HepG2 (cell line): Measurements from ENCODE around the gene ZSCAN1. TPM values are rescaled to one million over a fixed set of nuclear protein-coding genes. Genes with fewer than 3 reads are reported as not detected.

Experiments used
- ATF1 ChIP-seq: IDR thresholded peaks from 2 replicates; pipeline ENCODE4 v1.6.1; 2016; ENCODE audit warnings: mild to moderate bottlenecking, control low read depth
- BRF2 ChIP-seq: sonication (generic); formaldehyde crosslinking; IDR thresholded peaks from 2 replicates; pipeline ENCODE4 v1.8.1; 2022; ENCODE audit warnings: mild to moderate bottlenecking, missing genetic modification reagents
- CREB1 ChIP-seq, 2 experiments: fragments of 450-650 bp in 1 of 2; IDR thresholded peaks; 2 replicates each; pipeline ENCODE4 v1.6.1; 2016 to 2017; ENCODE audit warnings: control low read depth in 1 of 2, mild to moderate bottlenecking in 1 of 2, missing compliant biosample characterization in 1 of 2, missing genetic modification characterization in 1 of 2
- HBP1 ChIP-seq: IDR thresholded peaks from 2 replicates; pipeline ENCODE4 v1.6.1; 2016; ENCODE audit warnings: low read depth, control low read depth
- MAF1 ChIP-seq: sonication (generic); formaldehyde crosslinking; IDR thresholded peaks from 2 replicates; pipeline ENCODE4 v1.5.0; 2020; ENCODE audit warnings: missing genetic modification reagents, borderline replicate concordance
- ZBTB49 ChIP-seq: sonication (generic); formaldehyde crosslinking; IDR thresholded peaks from 2 replicates; pipeline ENCODE4 v1.4.0; 2020; ENCODE audit warnings: missing genetic modification reagents, borderline replicate concordance
- ZNF713 ChIP-seq: sonication (generic); formaldehyde crosslinking; IDR thresholded peaks from 2 replicates; pipeline ENCODE4 v1.4.0; 2020; ENCODE audit warnings: mild to moderate bottlenecking, missing genetic modification reagents
- ZZZ3 ChIP-seq: sonication (generic); formaldehyde crosslinking; IDR thresholded peaks from 2 replicates; pipeline ENCODE4 v1.4.0; 2020; ENCODE audit warnings: missing genetic modification reagents, mild to moderate bottlenecking, borderline replicate concordance
- polyA plus RNA-seq, 8 experiments: library from polyadenylated mRNA; depleted of rRNA in 3 of 8; stranded (reverse) in 7 of 8; unstranded in 1 of 8; fragments of >200 nt; fragmentation: Illumina TruSeq in 4 of 8; extraction: Trizol in 4 of 8; gene quantifications; 2 replicates each; pipeline versions ENCODE4 v1.2.1 to v1.2.3, GENCODE V29; 2011 to 2016; ENCODE audit warnings: low read depth in 4 of 8, missing spikeins in 1 of 8, mixed read lengths in 1 of 8; ENCODE audit not compliant: insufficient read depth in 1 of 8
- total RNA-seq, 5 experiments: library from RNA; depleted of rRNA; stranded (reverse); fragments of >200 nt; fragmentation: Illumina TruSeq; extraction: Trizol; gene quantifications; 2 replicates each; pipeline ENCODE4 v1.2.3, GENCODE V29; 2016; ENCODE audit warnings: low read depth in 1 of 5
- TF ChIP-seq, protein P1 (sequence below): sonication (generic); formaldehyde crosslinking; IDR thresholded peaks from 2 replicates; pipeline ENCODE4 v1.4.0; 2020; ENCODE audit warnings: missing genetic modification reagents, mild to moderate bottlenecking, borderline replicate concordance
- TF ChIP-seq, protein P2 (sequence below), 2 experiments: fragments of 450-650 bp in 1 of 2; sonication (generic) in 1 of 2; formaldehyde crosslinking in 1 of 2; IDR thresholded peaks; 2 replicates each; pipeline versions ENCODE4 v1.6.1 to v1.8.0; 2016 to 2022; ENCODE audit warnings: antibody characterized with exemption in 1 of 2, mild to moderate bottlenecking in 1 of 2, missing genetic modification reagents in 1 of 2

ZSCAN1 gene
- total and polyA plus RNA-seq, 2 of the 13 experiments (the other 11 are each of a cell fraction or from before 2014, with no cell fraction given) = not detected

- TF ChIP-seq ZBTB49 (CRISPR knock-in tag) = no peak
- TF ChIP-seq, protein P1, sequence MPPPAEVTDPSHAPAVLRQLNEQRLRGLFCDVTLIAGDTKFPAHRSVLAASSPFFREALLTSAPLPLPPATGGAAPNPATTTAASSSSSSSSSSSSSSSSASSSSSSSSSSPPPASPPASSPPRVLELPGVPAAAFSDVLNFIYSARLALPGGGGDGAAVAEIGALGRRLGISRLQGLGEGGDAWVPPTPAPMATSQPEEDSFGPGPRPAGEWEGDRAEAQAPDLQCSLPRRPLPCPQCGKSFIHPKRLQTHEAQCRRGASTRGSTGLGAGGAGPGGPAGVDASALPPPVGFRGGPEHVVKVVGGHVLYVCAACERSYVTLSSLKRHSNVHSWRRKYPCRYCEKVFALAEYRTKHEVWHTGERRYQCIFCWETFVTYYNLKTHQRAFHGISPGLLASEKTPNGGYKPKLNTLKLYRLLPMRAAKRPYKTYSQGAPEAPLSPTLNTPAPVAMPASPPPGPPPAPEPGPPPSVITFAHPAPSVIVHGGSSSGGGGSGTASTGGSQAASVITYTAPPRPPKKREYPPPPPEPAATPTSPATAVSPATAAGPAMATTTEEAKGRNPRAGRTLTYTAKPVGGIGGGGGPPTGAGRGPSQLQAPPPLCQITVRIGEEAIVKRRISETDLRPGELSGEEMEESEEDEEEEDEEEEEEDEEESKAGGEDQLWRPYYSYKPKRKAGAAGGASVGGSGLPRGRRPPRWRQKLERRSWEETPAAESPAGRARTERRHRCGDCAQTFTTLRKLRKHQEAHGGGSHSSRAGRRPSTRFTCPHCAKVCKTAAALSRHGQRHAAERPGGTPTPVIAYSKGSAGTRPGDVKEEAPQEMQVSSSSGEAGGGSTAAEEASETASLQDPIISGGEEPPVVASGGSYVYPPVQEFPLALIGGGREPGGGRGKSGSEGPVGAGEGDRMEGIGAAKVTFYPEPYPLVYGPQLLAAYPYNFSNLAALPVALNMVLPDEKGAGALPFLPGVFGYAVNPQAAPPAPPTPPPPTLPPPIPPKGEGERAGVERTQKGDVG (CRISPR knock-in tag) = no peak
- TF ChIP-seq ZNF713 (CRISPR knock-in tag) = no peak
- TF ChIP-seq HBP1 (CRISPR knock-in tag) = no peak
- TF ChIP-seq, protein P2, sequence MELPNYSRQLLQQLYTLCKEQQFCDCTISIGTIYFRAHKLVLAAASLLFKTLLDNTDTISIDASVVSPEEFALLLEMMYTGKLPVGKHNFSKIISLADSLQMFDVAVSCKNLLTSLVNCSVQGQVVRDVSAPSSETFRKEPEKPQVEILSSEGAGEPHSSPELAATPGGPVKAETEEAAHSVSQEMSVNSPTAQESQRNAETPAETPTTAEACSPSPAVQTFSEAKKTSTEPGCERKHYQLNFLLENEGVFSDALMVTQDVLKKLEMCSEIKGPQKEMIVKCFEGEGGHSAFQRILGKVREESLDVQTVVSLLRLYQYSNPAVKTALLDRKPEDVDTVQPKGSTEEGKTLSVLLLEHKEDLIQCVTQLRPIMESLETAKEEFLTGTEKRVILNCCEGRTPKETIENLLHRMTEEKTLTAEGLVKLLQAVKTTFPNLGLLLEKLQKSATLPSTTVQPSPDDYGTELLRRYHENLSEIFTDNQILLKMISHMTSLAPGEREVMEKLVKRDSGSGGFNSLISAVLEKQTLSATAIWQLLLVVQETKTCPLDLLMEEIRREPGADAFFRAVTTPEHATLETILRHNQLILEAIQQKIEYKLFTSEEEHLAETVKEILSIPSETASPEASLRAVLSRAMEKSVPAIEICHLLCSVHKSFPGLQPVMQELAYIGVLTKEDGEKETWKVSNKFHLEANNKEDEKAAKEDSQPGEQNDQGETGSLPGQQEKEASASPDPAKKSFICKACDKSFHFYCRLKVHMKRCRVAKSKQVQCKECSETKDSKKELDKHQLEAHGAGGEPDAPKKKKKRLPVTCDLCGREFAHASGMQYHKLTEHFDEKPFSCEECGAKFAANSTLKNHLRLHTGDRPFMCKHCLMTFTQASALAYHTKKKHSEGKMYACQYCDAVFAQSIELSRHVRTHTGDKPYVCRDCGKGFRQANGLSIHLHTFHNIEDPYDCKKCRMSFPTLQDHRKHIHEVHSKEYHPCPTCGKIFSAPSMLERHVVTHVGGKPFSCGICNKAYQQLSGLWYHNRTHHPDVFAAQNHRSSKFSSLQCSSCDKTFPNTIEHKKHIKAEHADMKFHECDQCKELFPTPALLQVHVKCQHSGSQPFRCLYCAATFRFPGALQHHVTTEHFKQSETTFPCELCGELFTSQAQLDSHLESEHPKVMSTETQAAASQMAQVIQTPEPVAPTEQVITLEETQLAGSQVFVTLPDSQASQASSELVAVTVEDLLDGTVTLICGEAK (IDR thresholded peaks at IDR 0.05) = no peak
- TF ChIP-seq, protein P2 (CRISPR knock-in tag; IDR thresholded peaks at IDR 0.05) = 0 out of 2 replicates have a peak, but pooled peaks have one; percentile 32
- TF ChIP-seq MAF1 = no peak
- no peak for TF ChIP-seq CREB1 (IDR thresholded peaks at IDR 0.05)
- TF ChIP-seq CREB1 (CRISPR knock-in tag; IDR thresholded peaks at IDR 0.05) = no peak
- TF ChIP-seq ZZZ3 (CRISPR knock-in tag) = no peak
- TF ChIP-seq ATF1 (CRISPR knock-in tag) = no peak
- no peak for TF ChIP-seq BRF2 (CRISPR knock-in tag)
Measured at GRCh38 chr19:58038688-58039204, 4.9 kb downstream of the ZSCAN1 start (continued).
